RWPE2 (cell line): ENCODE results near the gene ETV6.

Experiments
- ATAC-seq: fragments of 200-7000 bp; cut with Tn5 transposase; 3 replicates; pipeline ENCODE4 v1.9.1; 2021; ENCODE audit warnings: low read depth
- DNase-seq: peaks from one replicate; pipeline ENCODE4 v3.0.0-alpha.2; 2020; ENCODE audit warnings: low spot score
- H3K27ac ChIP-seq: fragments of 450-650 bp; 2 replicates; pipeline ENCODE4 v1.5.1; 2017; ENCODE audit warnings: mild to moderate bottlenecking; ENCODE audit not compliant: poor library complexity, severe bottlenecking
- H3K27me3 ChIP-seq: fragments of 250-450 bp; sonication (Bioruptor Pico); 2 replicates; pipeline ENCODE4 v1.5.1; 2021; ENCODE audit warnings: mild to moderate bottlenecking, moderate library complexity; ENCODE audit not compliant: insufficient read depth, poor library complexity, severe bottlenecking
- H3K36me3 ChIP-seq: fragments of 250-450 bp; sonication (Bioruptor Pico); 2 replicates; pipeline ENCODE4 v1.5.1; 2020; ENCODE audit warnings: low read depth, mild to moderate bottlenecking, moderate library complexity
- H3K4me1 ChIP-seq: fragments of 250-450 bp; sonication (Bioruptor Pico); 2 replicates; pipeline ENCODE4 v1.5.1; 2021; ENCODE audit warnings: mild to moderate bottlenecking, moderate library complexity; ENCODE audit not compliant: insufficient read depth, poor library complexity, severe bottlenecking
- H3K4me3 ChIP-seq: fragments of 250-450 bp; sonication (Bioruptor Pico); 2 replicates; pipeline ENCODE4 v1.5.1; 2021; ENCODE audit warnings: mild to moderate bottlenecking, moderate library complexity; ENCODE audit not compliant: severe bottlenecking
- H3K9me3 ChIP-seq: fragments of 250-450 bp; sonication (Bioruptor Pico); 2 replicates; pipeline ENCODE4 v1.5.1; 2021; ENCODE audit warnings: mild to moderate bottlenecking, moderate library complexity; ENCODE audit not compliant: severe bottlenecking
- CTCF ChIP-seq: fragments of 450-650 bp; IDR thresholded peaks from one replicate; pipeline ENCODE4 v1.5.1; 2017; ENCODE audit warnings: mild to moderate bottlenecking, moderate library complexity; ENCODE audit not compliant: poor library complexity, severe bottlenecking

The ETV6 gene

DNA sequence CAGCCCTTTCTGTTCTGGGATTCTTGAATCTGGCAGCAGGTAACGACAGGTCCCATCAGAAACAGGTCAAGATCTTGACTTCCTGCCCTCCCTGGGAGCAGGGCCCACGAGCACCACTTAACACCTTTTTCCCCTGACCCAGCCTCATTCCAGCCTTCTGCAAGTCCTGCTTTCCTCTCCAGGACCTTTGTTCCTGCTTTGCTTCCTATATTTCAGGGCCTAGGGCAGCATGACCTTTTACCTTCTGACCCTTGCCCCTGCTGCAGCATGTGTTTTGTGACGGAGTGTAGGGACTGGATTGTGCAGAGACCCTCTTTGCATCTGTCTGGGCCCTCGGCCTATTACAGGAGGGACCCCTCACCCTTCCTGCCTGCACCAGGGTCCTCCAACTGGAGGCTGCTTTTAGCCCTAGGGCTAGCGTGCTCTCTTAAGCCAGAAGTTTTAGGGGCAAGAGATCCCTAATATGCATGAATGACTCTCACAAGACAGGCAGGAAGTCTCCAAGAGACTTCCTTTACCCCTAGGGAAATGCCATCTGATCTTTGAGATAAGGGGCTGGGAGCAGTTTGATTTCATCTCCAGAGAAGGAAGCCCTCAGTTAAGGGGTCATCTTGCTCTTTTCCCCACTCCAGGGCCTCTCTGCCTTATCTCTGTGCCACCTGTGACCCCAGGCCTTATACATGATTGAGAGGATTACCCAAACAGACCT is 211.8 kb downstream of the ETV6 start:
- no peak overlapping the region for H3K27ac ChIP-seq
- no peaks in the 10 kb centered on the region for H3K4me1 ChIP-seq
- ATAC-seq (no peak), DNase-seq (no peak)
- H3K9me3 ChIP-seq = no peaks in the 10 kb centered on the region
- H3K4me3 ChIP-seq = no peak overlapping the region
- no peaks in the 10 kb centered on the region for H3K36me3 ChIP-seq
- no peaks in the 10 kb centered on the region for H3K27me3 ChIP-seq
- no peak for TF ChIP-seq CTCF

DNA sequence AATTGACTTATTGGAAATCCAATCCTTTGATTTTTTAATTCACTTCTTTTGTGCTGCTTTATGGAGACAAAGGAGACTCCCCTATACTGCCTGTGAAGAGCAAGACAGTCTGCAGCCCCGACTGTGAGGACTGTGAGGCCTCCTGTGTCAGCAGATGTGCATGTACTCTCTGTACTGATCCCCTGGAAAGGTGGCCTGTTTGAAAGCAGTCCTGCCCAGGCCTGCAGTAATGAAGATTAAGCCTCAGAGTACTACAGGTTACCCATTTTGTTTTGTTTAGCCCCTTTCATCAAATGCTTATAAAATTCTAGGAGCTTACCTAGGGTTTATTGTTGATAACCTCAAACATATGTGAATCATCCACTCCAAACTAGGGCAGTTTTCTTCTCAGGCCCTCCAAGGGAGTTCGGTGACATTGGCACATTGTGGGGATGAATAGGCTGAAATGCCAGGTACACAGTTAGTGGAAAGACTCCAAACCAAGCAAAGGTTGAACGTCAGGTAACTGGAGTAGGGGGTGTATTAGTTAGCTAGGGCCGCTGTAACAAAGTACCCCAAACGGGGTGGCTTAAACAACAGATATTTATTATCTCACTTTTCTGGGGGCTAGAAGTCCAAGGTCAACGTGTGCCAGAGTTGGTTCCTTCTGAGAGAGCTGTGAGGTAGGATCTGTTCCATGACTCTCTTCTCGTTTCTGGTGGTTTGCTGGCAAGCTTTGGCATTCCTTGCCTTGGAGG is 212.6 kb downstream of the ETV6 start:
- Histone ChIP-seq H3K4me3 (no peak overlapping the region), H3K4me1 (no peaks in the 10 kb centered on the region), H3K27ac (no peak overlapping the region), H3K36me3 (no peaks in the 10 kb centered on the region), H3K9me3 (no peaks in the 10 kb centered on the region), H3K27me3 (no peaks in the 10 kb centered on the region)
- ATAC-seq (no peak), DNase-seq (no peak)
- TF ChIP-seq CTCF = no peak

DNA sequence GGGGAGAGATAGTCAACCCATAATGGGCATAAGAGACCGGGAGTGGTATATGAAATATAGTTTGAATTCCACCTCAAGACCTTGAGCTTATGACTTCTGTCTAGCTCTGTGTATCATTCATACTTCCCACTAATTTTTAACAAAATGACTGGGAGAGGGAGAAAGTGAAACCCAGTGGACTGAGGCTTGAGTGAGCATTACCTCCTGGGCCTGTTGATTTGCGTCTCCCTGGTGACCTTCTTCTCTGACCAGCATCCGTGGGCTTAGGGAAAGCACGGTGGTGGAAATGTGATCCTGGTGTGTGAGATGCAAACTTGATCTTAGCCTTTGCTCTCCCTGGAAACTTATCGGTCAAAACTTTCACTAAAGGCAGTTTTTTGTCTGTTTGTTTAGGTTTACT is 213.3 kb downstream of the ETV6 start:
- Histone ChIP-seq H3K9me3 (no peaks in the 10 kb centered on the region), H3K4me1 (no peaks in the 10 kb centered on the region), H3K27me3 (no peaks in the 10 kb centered on the region), H3K36me3 (no peaks in the 10 kb centered on the region), H3K27ac (no peak overlapping the region), H3K4me3 (no peak overlapping the region)
- TF ChIP-seq CTCF = no peak
- DNase-seq = no peak
- ATAC-seq = no peak

DNA sequence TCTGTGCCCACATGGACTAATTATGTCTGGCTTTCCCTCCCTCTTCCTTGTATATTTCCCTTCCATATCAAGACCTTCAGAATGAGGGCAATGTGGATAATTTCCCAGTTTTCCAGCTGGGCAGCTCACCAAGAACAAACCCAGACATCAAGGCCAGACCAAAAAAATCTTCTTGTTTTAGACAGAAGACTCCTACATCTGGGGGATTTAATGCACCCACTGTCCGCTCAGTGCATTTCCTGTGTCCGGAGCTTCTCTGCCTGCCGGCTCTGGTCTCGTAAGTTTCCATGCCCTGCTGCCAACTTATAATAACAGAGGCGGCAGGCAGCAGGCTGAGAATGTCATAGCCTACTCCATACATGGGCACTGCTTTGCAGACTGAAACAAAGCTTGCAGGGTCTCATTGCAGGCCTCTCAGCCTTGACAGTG is 214.0 kb downstream of the ETV6 start:
- Histone ChIP-seq H3K27ac (no peak overlapping the region), H3K9me3 (no peaks in the 10 kb centered on the region), H3K36me3 (no peaks in the 10 kb centered on the region), H3K4me1 (no peaks in the 10 kb centered on the region), H3K4me3 (no peak overlapping the region), H3K27me3 (no peaks in the 10 kb centered on the region)
- no peak for DNase-seq
- TF ChIP-seq CTCF = no peak
- no peak for ATAC-seq

DNA sequence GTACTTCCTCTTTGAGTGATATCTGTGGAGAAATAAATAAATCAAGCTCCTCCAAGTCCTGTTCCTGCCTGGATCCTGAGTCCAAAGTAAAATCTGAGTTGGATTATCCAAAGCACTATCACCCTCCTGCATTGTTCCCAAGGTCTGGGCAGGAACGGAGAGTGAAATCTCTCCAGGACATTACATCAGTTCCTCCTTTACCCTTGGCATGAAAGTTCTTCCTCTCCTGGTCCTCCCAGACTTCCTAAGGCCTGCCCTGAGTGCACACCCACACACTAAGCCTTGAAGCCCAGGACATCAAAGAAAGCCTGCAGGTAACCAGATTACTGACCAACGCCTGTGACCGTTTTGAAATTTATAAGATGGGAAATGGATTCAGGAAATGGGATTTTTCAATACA is 214.5 kb downstream of the ETV6 start:
- Histone ChIP-seq H3K36me3 (no peaks in the 10 kb centered on the region), H3K27me3 (no peaks in the 10 kb centered on the region)

More for the DNA sequence above, 214.5 kb downstream of the ETV6 start:
- DNase-seq (no peak), ATAC-seq (no peak)
- no peak for TF ChIP-seq CTCF
- H3K9me3 ChIP-seq = no peaks in the 10 kb centered on the region
- H3K4me1 ChIP-seq = no peaks in the 10 kb centered on the region
- H3K27ac ChIP-seq = no peak overlapping the region
- no peak overlapping the region for H3K4me3 ChIP-seq
